ENCODE results near the gene GNB2.
"Not testable (repeated sequence)": the region's sequence is repeated elsewhere in the genome, so short reads cannot be mapped to it uniquely, and the experiment has no call there.

GNB2 gene

DNA sequence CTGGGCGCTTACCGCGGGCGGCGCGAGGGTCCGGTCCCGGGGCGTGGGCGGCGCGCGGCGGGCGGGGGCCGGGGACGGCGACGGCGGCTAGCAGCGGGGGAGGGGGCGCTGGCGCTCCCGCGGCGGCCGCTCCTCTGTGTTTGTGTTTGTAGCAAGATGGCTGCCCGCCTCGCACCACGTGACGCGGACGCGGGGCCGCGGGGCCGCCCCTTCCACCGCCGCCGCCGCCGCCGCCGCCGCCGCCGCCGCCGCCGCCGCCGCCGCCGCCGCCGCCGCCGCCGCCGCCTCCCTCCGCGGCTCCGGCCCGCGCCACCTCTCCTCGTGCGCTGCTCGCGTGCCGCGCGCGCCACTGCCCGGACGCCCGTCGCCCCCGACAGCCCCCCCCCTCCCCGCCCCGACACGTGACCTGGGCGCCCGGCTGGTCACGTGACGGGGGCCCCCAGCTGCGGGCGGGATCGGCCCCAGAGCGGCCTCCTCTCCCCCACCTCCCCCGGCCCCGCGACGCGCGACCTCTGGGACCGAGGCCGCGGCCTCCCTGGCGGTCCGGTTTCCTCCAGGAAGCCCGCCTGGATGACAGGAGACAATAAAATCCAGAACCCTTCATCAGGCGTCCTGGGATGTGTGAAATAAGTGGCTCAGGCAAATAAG, 20.7 kb downstream of the GNB2 start, which contains the start of gene GIGYF1:
Gene GIGYF1, minus strand, starts transcription at position 153 of the 648 bp plus-strand sequence. CDS start 6,012 bp downstream, outside the sequence.
- DNase-seq (ENCODE audit: low read depth in 2 of 2): peak; percentile 22 to 26

DNA sequence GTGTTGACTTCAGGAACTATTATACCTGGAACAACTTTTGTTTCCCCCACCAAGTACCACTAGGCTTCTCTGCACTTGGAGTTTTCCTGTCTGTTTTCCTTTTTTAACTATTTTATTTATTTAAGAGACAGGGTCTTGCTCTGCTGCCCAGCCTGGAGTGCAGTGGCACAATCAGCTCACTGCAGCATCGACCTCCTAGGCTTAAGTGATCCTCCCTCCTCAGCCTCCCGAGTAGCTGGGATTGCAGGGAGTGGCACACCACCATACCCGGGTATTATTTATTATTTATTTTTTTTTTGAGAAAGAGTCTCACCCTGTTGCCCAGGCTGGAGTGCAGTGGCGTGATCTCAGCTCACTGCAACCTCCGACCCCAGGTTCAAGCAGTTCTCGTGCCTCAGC, 22.6 kb downstream of the GNB2 start:
- no peak for DNase-seq (ENCODE audit: low read depth in 2 of 2)

DNA sequence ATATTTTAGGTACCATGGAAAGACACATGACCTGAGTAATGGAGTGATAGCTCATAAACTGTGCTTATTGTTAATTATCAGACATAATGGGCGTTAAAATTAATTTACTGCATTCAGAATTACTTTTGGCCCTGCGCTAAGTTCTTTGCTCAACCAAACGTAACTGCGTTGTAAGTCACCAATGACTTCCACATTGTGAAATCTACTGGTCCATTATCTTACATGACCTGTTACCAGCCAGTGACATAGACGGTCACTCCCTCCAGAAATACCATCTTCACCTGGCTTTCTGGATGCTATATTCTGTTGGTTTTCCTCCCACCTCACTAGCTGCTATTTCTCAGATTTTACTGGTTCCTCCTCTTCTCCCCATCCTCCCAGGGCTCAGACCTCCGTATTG, 25.5 kb downstream of the GNB2 start:
- DNase-seq (ENCODE audit: low read depth in 2 of 2): no peak

DNA sequence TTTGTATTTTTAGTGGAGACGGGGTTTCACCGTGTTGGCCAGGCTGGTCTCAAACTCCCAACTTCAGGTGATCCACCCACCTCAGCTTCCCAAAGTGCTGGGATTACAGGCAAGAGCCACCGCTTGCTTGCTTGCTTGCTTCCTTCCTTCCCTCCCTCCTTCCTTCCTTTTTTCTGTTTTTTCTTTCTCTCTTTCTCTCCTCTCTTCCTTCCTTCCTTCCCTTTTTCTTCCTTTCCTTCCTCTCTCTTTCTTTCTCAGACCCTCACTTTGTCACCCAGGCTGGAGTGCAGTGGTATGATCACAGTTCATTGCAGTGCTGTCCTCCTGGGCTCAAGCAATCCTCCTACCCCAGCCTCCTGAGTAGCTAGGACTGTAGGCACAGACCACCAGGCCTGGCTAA, 27.5 kb downstream of the GNB2 start:
- not testable (repeated sequence) for DNase-seq (ENCODE audit: low read depth in 2 of 2)

DNA sequence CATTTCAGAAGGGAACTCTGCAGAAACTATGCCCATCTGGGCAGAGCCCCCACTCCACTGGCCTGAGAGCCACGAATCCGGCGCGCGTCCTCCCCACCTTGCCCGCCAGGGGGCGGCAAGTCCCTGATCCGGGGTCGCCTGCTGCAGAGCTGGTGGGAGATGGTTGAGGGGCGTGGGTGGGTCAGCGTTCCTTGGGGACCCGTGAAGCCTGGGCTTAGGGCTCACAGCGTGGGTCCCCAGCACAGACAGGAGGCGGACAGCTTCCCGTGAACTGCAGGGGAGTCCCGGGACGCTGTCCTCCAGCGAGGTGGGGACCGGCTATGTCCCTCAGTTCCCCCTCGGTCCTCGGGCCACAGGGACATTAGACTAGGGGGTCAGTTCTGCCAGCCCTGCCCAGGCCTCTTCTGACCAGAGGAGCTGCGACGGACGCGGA, 31.8 kb downstream of the GNB2 start:
- DNase-seq (ENCODE audit: low read depth in 2 of 2): no peak

DNA sequence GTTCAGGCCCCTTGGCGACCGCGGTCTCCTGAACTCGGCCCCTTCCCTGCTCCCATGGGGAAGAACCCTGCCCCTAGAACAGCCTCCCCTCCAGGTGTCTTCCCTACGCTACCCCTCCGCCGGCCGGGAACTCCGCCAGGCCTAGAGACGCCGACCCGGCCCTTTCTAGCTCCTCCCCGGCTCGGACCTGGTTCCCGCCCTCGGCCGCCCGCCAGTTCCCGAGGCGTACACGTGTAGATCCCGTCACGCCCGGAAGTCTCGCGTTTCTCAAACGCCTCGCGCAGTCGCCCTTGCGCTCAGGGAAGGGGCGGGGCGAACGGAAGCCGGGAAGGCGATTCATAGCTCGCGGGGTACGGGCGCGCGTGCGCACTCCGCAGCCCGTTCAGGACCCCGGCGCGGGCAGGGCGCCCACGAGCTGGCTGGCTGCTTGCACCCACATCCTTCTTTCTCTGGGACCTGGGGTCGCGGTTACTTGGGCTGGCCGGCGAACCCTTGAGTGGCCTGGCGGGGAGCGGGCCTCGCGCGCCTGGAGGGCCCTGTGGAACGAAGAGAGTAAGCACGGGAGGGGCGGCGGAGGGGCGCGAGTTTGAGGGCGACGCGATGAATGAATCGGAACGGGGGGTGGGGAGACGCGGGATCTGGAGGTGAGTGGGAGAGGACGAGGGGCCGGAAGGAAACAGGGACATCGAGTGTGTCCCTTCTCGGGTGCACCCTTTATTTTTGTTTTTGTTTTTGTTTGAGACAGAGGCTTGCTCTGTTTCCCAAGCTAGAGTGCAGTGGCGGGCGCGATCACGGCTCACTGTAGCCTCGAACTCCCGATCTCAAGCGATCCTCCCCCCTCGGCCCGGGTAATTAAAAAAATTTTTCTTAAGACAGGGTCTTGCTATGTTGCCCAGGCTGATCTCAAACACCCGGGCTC, 32.5 kb downstream of the GNB2 start, which contains the start of gene POP7:
Gene POP7, plus strand, starts transcription at position 369 of the 919 bp plus-strand sequence. CDS start 710 bp downstream, outside the sequence.
- DNase-seq (ENCODE audit: low read depth in 2 of 2): peak; percentile 96

DNA sequence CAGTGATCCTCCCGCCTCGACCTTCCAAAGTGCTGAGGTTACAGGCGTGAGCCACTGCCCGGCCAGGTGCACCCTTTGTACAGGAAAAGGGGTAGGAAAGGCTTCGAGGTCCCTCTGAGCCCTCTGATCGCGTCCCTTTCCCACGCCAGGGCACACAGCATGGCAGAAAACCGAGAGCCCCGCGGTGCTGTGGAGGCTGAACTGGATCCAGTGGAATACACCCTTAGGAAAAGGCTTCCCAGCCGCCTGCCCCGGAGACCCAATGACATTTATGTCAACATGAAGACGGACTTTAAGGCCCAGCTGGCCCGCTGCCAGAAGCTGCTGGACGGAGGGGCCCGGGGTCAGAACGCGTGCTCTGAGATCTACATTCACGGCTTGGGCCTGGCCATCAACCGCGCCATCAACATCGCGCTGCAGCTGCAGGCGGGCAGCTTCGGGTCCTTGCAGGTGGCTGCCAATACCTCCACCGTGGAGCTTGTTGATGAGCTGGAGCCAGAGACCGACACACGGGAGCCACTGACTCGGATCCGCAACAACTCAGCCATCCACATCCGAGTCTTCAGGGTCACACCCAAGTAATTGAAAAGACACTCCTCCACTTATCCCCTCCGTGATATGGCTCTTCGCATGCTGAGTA, 33.3 kb downstream of the GNB2 start:
- no peak for DNase-seq (ENCODE audit: low read depth in 2 of 2)

DNA sequence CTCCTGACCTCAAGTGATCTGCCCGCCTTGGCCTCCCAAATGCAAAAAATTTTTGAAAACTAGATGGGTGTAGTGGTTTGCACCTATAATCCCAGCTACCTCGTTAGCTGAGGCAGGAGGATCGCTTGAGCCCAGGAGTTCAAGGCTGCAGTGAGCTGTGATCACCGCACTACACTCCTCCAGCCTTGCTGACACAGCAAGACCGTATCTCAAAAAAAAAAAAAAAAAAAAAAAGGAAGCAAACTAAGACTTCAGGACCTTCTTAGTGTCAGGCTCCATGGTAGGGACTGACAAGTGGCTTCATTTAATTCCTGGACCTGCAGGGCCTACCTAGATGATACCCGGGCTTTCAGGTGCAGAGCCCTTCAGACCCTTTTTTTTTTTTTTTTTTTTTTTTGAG, 34.9 kb downstream of the GNB2 start:
- DNase-seq (ENCODE audit: low read depth in 2 of 2): no peak

DNA sequence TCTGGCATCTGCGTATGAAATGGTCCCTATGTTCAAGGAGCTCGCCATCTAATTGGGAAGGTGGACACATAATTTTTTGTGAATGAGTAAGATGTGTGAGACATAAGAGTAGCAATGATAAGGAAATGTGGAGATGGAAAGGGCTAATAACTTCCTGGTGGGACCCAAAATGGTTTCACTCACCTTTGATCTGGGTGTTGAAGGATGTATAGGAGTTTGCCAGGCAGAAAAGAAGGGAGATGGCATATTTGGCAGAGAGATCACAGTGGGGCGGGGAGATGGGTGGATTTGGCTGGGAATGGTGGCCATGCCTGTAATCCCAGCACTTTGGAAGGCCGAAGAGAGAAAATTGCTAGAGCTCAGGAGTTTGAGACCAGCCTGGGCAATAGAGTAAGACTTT, 36.9 kb downstream of the GNB2 start:
- no peak for DNase-seq (ENCODE audit: low read depth in 2 of 2)

DNA sequence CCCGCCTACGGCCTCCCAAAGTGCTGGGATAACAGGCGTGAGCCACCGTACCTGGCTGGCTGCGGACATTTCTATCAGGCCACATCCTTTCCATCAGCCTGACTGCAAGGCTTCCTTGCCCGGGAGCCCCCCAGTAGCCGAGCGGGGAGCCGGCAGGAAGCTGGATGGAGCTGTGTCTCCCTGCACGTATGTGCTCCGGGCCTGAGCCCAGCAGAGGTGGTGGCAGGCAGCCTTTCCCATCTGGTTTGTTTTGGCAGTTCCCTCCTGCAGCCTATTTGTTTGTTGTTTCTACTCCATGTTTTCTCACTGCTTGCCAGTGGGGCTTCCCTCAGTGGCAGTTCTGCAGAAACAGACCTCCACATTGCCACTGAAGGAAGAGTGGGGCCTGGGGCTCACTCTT, 37.8 kb downstream of the GNB2 start:
- no peak for DNase-seq (ENCODE audit: low read depth in 2 of 2)

DNA sequence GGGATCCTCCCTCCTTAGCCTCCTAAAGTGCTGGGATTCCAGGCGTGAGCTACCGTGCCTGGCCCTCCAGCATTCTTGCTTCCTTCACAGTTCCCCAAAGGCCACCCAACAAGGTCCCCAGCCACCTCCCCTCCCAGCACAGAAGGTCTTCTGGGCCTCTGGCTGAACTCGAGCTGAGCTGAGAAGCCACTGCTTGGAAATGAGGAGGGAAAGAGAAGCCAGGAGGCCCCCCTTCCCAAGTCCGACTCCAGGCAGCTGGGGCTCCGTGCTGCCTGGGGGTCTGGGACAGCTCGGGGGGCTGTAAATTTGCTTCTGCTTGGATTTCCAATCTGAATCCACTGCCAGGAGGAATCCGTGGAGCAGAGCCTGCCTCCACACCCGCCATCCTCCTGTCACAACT, 41.2 kb downstream of the GNB2 start:
- DNase-seq (ENCODE audit: low read depth in 2 of 2): no peak

DNA sequence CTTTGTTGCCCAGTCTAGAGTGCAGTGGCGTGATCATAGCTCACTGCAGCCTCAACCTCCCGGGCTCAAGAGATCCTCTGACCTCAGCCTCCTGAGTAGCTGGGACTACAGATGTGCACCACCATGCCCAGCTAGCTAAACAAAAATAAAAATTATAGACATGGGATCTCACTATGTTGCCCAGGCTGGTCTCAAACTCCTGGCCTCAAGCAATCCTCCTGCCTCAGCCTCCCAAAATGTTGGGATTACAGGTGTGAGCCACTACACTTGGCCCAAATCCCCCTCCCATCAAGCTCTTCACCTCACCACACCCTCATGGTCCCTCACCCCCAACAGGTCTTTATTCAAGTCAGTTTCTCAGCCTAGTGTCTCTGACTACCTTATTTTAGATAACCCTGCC, 43.5 kb downstream of the GNB2 start:
- not testable (repeated sequence) for DNase-seq (ENCODE audit: low read depth in 2 of 2)

DNA sequence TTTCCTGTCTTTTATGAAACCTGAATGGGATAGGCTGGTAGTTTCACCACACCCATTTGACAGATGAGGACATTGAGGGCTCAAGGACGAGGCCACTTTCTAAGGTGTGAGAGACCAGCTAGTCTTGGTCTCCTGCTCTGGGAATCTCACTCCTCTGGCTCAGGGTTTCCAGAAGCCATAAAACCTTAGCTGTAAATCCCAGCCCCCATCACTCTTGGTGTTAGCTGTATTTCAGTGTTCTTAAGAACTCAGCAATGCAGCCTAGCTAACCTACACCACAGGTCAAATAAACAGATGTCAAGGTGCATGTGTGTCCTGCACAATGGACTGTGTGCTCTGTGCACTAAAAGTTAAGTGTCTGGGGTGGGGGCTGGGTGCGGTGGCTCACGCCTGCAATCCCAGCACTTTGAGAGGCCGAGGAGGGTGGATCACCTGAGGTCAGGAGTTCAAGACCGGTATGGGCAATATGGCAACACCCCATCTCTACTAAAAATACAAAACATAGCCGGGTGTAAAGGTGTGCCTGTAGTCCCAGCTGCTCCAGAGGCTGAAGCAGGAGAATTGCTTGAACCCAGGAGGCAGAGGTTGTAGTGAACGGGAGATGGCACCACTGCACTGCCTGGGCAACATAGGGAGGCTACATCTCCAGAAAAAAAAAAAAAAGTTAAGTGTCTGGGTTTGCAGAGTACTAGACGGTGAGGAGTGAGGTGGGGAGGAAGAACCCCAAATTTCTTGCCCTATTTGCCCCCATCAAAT, 46.2 kb downstream of the GNB2 start:
- DNase-seq (ENCODE audit: low read depth in 2 of 2): no peak

DNA sequence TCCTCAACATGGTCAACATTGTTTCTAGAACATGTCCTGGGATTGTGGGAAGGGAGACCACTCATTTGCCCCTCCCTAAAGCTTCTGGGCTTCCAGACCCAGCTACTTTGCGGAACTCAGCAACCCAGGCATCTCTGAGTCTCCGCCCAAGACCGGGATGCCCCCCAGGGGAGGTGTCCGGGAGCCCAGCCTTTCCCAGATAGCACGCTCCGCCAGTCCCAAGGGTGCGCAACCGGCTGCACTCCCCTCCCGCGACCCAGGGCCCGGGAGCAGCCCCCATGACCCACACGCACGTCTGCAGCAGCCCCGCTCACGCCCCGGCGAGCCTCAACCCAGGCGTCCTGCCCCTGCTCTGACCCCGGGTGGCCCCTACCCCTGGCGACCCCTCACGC, 46.7 kb downstream of the GNB2 start, which contains the start of gene EPO:
Gene EPO, plus strand, starts transcription at position 190 of the 392 bp plus-strand sequence. CDS start 513 bp downstream, outside the sequence.
- no peak for DNase-seq (ENCODE audit: low read depth in 2 of 2)

DNA sequence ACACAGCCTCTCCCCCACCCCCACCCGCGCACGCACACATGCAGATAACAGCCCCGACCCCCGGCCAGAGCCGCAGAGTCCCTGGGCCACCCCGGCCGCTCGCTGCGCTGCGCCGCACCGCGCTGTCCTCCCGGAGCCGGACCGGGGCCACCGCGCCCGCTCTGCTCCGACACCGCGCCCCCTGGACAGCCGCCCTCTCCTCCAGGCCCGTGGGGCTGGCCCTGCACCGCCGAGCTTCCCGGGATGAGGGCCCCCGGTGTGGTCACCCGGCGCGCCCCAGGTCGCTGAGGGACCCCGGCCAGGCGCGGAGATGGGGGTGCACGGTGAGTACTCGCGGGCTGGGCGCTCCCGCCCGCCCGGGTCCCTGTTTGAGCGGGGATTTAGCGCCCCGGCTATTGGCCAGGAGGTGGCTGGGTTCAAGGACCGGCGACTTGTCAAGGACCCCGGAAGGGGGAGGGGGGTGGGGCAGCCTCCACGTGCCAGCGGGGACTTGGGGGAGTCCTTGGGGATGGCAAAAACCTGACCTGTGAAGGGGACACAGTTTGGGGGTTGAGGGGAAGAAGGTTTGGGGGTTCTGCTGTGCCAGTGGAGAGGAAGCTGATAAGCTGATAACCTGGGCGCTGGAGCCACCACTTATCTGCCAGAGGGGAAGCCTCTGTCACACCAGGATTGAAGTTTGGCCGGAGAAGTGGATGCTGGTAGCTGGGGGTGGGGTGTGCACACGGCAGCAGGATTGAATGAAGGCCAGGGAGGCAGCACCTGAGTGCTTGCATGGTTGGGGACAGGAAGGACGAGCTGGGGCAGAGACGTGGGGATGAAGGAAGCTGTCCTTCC, 47.3 kb downstream of the GNB2 start:
- no peak for DNase-seq (ENCODE audit: low read depth in 2 of 2)

DNA sequence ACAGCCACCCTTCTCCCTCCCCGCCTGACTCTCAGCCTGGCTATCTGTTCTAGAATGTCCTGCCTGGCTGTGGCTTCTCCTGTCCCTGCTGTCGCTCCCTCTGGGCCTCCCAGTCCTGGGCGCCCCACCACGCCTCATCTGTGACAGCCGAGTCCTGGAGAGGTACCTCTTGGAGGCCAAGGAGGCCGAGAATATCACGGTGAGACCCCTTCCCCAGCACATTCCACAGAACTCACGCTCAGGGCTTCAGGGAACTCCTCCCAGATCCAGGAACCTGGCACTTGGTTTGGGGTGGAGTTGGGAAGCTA, 47.9 kb downstream of the GNB2 start:
- DNase-seq (ENCODE audit: low read depth in 2 of 2): no peak

DNA sequence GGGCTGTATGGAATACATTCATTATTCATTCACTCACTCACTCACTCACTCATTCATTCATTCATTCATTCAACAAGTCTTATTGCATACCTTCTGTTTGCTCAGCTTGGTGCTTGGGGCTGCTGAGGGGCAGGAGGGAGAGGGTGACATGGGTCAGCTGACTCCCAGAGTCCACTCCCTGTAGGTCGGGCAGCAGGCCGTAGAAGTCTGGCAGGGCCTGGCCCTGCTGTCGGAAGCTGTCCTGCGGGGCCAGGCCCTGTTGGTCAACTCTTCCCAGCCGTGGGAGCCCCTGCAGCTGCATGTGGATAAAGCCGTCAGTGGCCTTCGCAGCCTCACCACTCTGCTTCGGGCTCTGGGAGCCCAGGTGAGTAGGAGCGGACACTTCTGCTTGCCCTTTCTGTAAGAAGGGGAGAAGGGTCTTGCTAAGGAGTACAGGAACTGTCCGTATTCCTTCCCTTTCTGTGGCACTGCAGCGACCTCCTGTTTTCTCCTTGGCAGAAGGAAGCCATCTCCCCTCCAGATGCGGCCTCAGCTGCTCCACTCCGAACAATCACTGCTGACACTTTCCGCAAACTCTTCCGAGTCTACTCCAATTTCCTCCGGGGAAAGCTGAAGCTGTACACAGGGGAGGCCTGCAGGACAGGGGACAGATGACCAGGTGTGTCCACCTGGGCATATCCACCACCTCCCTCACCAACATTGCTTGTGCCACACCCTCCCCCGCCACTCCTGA, 49.1 kb downstream of the GNB2 start:
- DNase-seq (ENCODE audit: low read depth in 2 of 2): no peak

DNA sequence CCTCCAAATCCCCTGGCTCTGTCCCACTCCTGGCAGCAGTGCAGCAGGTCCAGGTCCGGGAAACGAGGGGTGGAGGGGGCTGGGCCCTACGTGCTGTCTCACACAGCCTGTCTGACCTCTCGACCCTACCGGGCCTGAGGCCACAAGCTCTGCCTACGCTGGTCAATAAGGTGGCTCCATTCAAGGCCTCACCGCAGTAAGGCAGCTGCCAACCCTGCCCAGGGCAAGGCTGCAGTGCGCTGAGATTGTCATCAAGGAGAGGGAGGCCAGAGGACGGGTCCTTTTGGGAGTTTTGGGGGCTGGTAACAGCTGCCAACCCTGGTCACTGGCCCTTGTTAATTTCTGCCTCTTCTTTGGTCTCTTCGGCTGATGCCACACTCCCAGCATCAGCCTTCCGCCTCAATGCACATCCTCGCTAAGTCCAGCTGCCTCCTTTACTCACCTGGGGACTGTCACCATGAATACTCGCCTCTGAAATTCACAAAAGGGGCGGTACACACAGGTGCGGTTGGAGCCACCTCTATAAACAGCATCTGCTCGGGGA, 50.3 kb downstream of the GNB2 start:
- no peak for DNase-seq (ENCODE audit: low read depth in 2 of 2)

DNA sequence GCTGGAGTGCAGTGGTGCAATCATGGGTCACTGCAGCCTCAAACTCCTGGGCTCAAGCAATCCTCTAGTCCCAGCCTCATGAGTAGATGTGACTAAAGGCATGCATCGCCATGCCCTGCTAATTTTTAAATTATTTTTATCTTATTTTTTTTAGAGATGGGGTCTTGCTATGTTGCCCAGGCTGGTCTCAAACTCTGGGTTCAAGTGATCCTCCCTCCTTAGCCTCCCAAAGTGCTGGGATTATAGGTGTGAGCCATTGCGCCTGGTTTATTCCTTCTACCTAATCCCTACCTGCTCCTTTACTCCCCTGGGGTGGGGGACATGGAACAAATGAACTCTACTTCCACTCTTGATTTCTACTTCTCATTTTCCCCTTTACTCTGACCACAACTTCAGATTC, 50.8 kb downstream of the GNB2 start:
- DNase-seq (ENCODE audit: low read depth in 2 of 2): not testable (repeated sequence)

Data from fibroblast of skin of left biceps (primary cell).